Aorta (tissue), 5 donors: Measurements from ENCODE around the gene RABIF. TPM values are rescaled to one million over a fixed set of nuclear protein-coding genes. Genes with fewer than 3 reads are reported as not detected.
"Not testable (repeated sequence)": the region's sequence is repeated elsewhere in the genome, so short reads cannot be mapped to it uniquely, and the experiment has no call there.

Experiments
- ATAC-seq: fragments of 200-7000 bp; cut with Tn5 transposase; one replicate; pipeline ENCODE4 v1.9.1; 2022; ENCODE audit warnings: moderate library complexity; ENCODE audit not compliant: low FRiP score
- DNase-seq, 2 donors: peaks; one replicate each; pipeline ENCODE4 v3.0.0-alpha.2; 2020
- H3K27ac ChIP-seq, 2 donors: one replicate each; pipeline ENCODE4 v1.5.1; 2013; ENCODE audit warnings: low read length in 2 of 2, mild to moderate bottlenecking in 2 of 2, moderate library complexity in 2 of 2, control low read depth in 1 of 2, inconsistent platforms in 1 of 2, low read depth in 1 of 2
- H3K27me3 ChIP-seq, 2 donors: one replicate each; pipeline ENCODE4 v1.6.1; 2013; ENCODE audit warnings: control low read depth in 1 of 2, low read length in 1 of 2, mild to moderate bottlenecking in 1 of 2, moderate library complexity in 1 of 2; ENCODE audit not compliant: insufficient read depth in 2 of 2, control insufficient read depth in 1 of 2
- H3K36me3 ChIP-seq, 2 donors: one replicate each; pipeline ENCODE4 v1.6.1; 2013; ENCODE audit warnings: control low read depth in 1 of 2, low read length in 1 of 2, mild to moderate bottlenecking in 1 of 2; ENCODE audit not compliant: insufficient read depth in 2 of 2, control insufficient read depth in 1 of 2
- H3K4me1 ChIP-seq, 2 donors: one replicate each; pipeline ENCODE4 v1.6.1; 2013; ENCODE audit warnings: low read length in 2 of 2, control low read depth in 1 of 2, mild to moderate bottlenecking in 1 of 2, moderate library complexity in 1 of 2; ENCODE audit not compliant: insufficient read depth in 2 of 2, control insufficient read depth in 1 of 2
- H3K4me3 ChIP-seq, 2 donors: one replicate each; pipeline ENCODE4 v1.5.1; 2013; ENCODE audit warnings: low read length in 2 of 2, control low read depth in 1 of 2, mild to moderate bottlenecking in 1 of 2
- H3K9me3 ChIP-seq: one replicate; pipeline ENCODE4 v1.6.1; 2013; ENCODE audit warnings: mild to moderate bottlenecking, low read length; ENCODE audit not compliant: control insufficient read depth
- WGBS, 2 donors: extraction: QIAGEN DNeasy Blood & Tissue Kit; methylation state at CpG; one replicate each; pipeline ENCODE4 v1.1.7; 2013; 5-methylcytosine and 5-hydroxymethylcytosine counted together
- intact Hi-C, 2 donors: fragments of 100-400 bp; cut with DNase I; formaldehyde crosslinking; loops; one replicate each; pipeline versions ENCODE4 v1.14.2 to v1.15.0; 2022
- polyA plus RNA-seq, 2 donors: library from polyadenylated mRNA; stranded (reverse); fragments of 200-250 nt; gene quantifications; one replicate each; pipeline ENCODE4 v1.2.3, GENCODE V29; 2013
- total RNA-seq, 2 donors: library from RNA; stranded (reverse); fragmentation: NEBNext Ultra II Directional; extraction: Animal tissue kit (Norgen Biotek cat#: 25700); gene quantifications; one replicate each; pipeline ENCODE4 v1.2.1, GENCODE V29; 2021
- donor health status: healthy with polysubstance abuse.
- donor health status: Bipolar disorder and iron deficiency.
- donor health status: DM: no; HTN: no; CAD: no.
- donor health status: DM: no; HTN: no; CAD: no.
- donor health status: DM: yes; HTN: yes; CAD: no.

RABIF gene
- total and polyA plus RNA-seq, 4 donors: 4.0 to 7.5 (median 6.6) TPM

DNA sequence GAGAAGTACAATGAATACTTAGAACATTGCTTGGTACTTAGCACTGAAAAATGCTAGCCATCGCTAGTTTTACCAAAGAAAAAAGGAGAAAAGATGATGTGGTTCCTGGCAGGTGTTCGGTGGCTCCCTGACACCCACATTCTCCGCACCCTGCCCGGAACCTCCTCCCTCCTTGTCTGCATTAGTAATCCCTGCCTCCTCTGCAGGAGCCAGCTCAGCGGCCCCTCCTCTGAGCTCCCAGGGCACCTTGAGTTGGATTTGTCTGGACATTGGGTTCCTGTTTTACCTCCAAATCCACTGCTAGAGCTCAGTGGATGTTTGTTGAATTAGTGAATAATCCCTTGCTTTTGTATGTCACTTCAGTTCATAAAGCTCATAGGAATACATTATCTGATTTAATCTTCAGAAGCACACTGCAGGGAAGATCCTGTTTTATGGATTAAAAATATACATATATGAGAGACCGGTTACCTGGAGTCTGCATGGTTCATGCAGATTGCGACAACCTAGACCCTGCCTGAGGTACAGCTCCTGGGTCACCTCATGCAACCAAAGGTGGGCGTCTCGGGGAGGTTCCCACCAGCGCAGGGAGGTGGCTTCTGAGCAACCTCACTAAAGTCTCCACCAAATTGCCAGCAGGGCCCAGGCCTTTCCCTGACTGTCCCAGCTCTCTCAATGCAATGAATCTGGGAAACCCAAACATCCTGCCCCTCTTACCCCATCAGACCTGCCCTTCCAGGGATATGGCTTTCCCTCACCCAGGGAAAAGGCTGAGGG is 54.0 kb downstream of the RABIF start:
- Histone ChIP-seq H3K27me3 (no peaks in the 10 kb centered on the region), H3K36me3 (no peaks in the 10 kb centered on the region), H3K4me3 (no peak overlapping the region), H3K9me3 (no peaks in the 10 kb centered on the region), H3K27ac (no peak overlapping the region), H3K4me1 (no peaks in the 10 kb centered on the region)
- WGBS, 2 donors: 83 to 84% methylated on average over 10 of the region's 10 CpGs
- ATAC-seq: no peak
- DNase-seq: no peak
- intact Hi-C loops: no loop called here

- no peaks in the 10 kb centered on the region for H3K4me1 ChIP-seq
- H3K9me3 ChIP-seq: no peaks in the 10 kb centered on the region
- no peaks in the 10 kb centered on the region for H3K27me3 ChIP-seq
- no peaks in the 10 kb centered on the region for H3K36me3 ChIP-seq
- ATAC-seq: no peak
- H3K27ac ChIP-seq: no peak overlapping the region
- intact Hi-C loops: no loop called here
- no peak for DNase-seq
- no peak overlapping the region for H3K4me3 ChIP-seq
- 87 to 93% methylated on average over 3 of the region's 3 CpGs for WGBS, 2 donors
These were observed 57.0 kb downstream of the RABIF start for GRCh38 chr1:202831906-202832305.

- H3K27me3 ChIP-seq, H3K4me1 ChIP-seq, H3K4me3 ChIP-seq, H3K9me3 ChIP-seq, intact Hi-C loops, ATAC-seq, DNase-seq, H3K27ac ChIP-seq, H3K36me3 ChIP-seq: not testable (repeated sequence)
- 95 to 99% methylated on average over 9 of the region's 9 CpGs for WGBS, 2 donors
These were observed 59.7 kb downstream of the RABIF start for GRCh38 chr1:202829223-202829622.

Other genes with a start within 250 kb of the RABIF start
- under 1 TPM; 0.03 to 0.09 TPM for gene SYT2, start 178.7 kb downstream of the RABIF start, total RNA-seq
- gene SYT2, start 178.7 kb downstream of the RABIF start, polyA plus RNA-seq: under 1 TPM in 1 of 2 donors, not detected in 1; 0.05 TPM
- gene KDM5B, start 80.7 kb downstream of the RABIF start, total RNA-seq: 10 to 100 TPM; 52.8 to 75.6 TPM
- gene KDM5B, start 80.7 kb downstream of the RABIF start, polyA plus RNA-seq: 10 to 100 TPM in 1 of 2 donors, 1 to 10 TPM in 1; 3.1 to 13.3 TPM
- gene PCAT6, start 78.2 kb downstream of the RABIF start, total RNA-seq: 1 to 10 TPM in 1 of 2 donors, under 1 TPM in 1; 0.49 to 1.7 TPM
- 1 to 10 TPM in 1 of 2 donors, not detected in 1; 2.8 TPM for gene PCAT6, start 78.2 kb downstream of the RABIF start, polyA plus RNA-seq
- gene KLHL12, start 38.1 kb upstream of the RABIF start, total RNA-seq: 10 to 100 TPM; 15.9 to 17.9 TPM
- 10 to 100 TPM; 12.6 to 13.6 TPM for gene KLHL12, start 38.1 kb upstream of the RABIF start, polyA plus RNA-seq
- gene ADIPOR1, start 69.2 kb upstream of the RABIF start, total RNA-seq: 10 to 100 TPM; 55.2 to 61.3 TPM
- gene ADIPOR1, start 69.2 kb upstream of the RABIF start, polyA plus RNA-seq: 10 to 100 TPM; 66.2 to 72.4 TPM
- 10 to 100 TPM; 41.5 to 53.1 TPM for gene CYB5R1, start 78.1 kb upstream of the RABIF start, total RNA-seq
- 10 to 100 TPM; 33.2 to 76.0 TPM for gene CYB5R1, start 78.1 kb upstream of the RABIF start, polyA plus RNA-seq
- 10 to 100 TPM; 43.9 to 47.7 TPM for gene TMEM183A, start 118.2 kb upstream of the RABIF start, total RNA-seq
- 10 to 100 TPM; 46.9 to 55.7 TPM for gene TMEM183A, start 118.2 kb upstream of the RABIF start, polyA plus RNA-seq
- gene PPFIA4, start 137.3 kb upstream of the RABIF start, total RNA-seq: 10 to 100 TPM; 20.2 to 22.7 TPM
- gene PPFIA4, start 137.3 kb upstream of the RABIF start, polyA plus RNA-seq: 1 to 10 TPM; 3.3 to 5.9 TPM
- not detected for gene MYOG, start 196.9 kb upstream of the RABIF start, total RNA-seq
- gene MYOG, start 196.9 kb upstream of the RABIF start, polyA plus RNA-seq: not detected
- gene ADORA1, start 238.6 kb upstream of the RABIF start, total RNA-seq: 1 to 10 TPM in 1 of 2 donors, under 1 TPM in 1; 0.71 to 2.5 TPM
- gene ADORA1, start 238.6 kb upstream of the RABIF start, polyA plus RNA-seq: not detected